Fibroblast of villous mesenchyme (primary cell): ENCODE data around the gene EXOSC7. TPM values are rescaled to one million over a fixed set of nuclear protein-coding genes. Genes with fewer than 3 reads are reported as not detected.

ENCODE experiments used
- DNase-seq: peaks from one replicate; pipeline ENCODE4 v3.0.0-alpha.2; 2010; ENCODE audit warnings: low read depth
- H3K4me3 ChIP-seq: 2 replicates; pipeline ENCODE4 v1.5.1; 2011; ENCODE audit warnings: low read depth, mild to moderate bottlenecking, low read length
- CTCF ChIP-seq: IDR thresholded peaks from 2 replicates; pipeline ENCODE4 v1.5.1; 2012; ENCODE audit warnings: low read depth, mild to moderate bottlenecking, low read length; ENCODE audit not compliant: insufficient read depth
- total RNA-seq: library from RNA; depleted of rRNA; stranded (reverse); fragments of >200 nt; gene quantifications from 2 replicates; pipeline ENCODE4 v1.2.3, GENCODE V29; 2012

Gene EXOSC7
- total RNA-seq, 1 donor, result 32.4 TPM

- no peak overlapping the region for H3K4me3 ChIP-seq
- no peak for TF ChIP-seq CTCF
- no peak for DNase-seq
These were observed 41.8 kb downstream of the EXOSC7 start for GRCh38 chr3:45017821-45018220.

GRCh38 chr3:45020534-45020933 is 44.5 kb downstream of the EXOSC7 start:
- H3K4me3 ChIP-seq, result no peak overlapping the region
- no peak for TF ChIP-seq CTCF
- no peak for DNase-seq

- H3K4me3 ChIP-seq, result no peak overlapping the region
- no peak for DNase-seq
- TF ChIP-seq CTCF, result no peak
These were observed 45.7 kb downstream of the EXOSC7 start for GRCh38 chr3:45021524-45022297.

GRCh38 chr3:45023675-45024074 is 47.6 kb downstream of the EXOSC7 start:
- DNase-seq, result no peak
- H3K4me3 ChIP-seq, result no peak overlapping the region
- no peak for TF ChIP-seq CTCF

- no peak overlapping the region for H3K4me3 ChIP-seq
- no peak for TF ChIP-seq CTCF
- DNase-seq, result no peak
These were observed 48.7 kb downstream of the EXOSC7 start for GRCh38 chr3:45024542-45025255.

GRCh38 chr3:45026038-45026437 is 50.0 kb downstream of the EXOSC7 start, which contains the start of gene CLEC3B:
CLEC3B (plus strand) TSS chr3:45026303; CDS start chr3:45026363, 60 bp downstream.
- no peak within 1 kb of the TSS for H3K4me3 ChIP-seq
- DNase-seq, result peak; percentile 39
- TF ChIP-seq CTCF, result no peak
